Measurements from ENCODE around the gene YWHAH.

The YWHAH gene

DNA sequence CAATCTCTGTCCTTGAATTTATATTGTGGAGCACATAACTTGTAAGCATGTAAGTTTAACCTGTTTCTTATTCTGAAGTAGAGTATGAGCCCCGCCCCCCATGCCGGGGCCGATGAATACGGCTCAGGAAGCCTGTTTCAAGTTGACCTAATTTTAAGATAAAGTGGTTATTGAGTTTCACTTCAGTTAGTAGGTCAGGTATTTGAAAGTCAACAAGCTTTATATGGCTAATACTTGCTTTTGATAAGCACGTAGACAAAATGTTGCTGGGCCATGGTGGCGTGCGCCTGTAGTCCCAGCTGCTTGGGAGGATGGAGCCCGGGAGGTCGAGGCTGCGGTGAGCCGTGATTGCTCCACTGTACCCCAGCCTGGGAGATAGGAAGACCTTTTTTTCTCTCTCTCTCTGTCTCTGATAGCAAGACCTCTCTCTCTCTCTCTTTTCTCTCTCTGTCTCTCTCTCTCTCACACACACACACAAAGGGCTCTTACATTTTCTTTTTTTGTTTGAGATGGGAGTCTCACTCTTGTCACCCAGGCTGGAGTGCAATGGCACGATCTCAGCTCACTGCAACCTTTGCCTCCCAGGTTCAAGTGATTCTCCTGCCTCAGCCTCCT is 14.4 kb downstream of the YWHAH start:
- no peak overlapping the region for H3K4me3 ChIP-seq (ENCODE audit: low read depth, low read length)
- TF ChIP-seq, protein P1, sequence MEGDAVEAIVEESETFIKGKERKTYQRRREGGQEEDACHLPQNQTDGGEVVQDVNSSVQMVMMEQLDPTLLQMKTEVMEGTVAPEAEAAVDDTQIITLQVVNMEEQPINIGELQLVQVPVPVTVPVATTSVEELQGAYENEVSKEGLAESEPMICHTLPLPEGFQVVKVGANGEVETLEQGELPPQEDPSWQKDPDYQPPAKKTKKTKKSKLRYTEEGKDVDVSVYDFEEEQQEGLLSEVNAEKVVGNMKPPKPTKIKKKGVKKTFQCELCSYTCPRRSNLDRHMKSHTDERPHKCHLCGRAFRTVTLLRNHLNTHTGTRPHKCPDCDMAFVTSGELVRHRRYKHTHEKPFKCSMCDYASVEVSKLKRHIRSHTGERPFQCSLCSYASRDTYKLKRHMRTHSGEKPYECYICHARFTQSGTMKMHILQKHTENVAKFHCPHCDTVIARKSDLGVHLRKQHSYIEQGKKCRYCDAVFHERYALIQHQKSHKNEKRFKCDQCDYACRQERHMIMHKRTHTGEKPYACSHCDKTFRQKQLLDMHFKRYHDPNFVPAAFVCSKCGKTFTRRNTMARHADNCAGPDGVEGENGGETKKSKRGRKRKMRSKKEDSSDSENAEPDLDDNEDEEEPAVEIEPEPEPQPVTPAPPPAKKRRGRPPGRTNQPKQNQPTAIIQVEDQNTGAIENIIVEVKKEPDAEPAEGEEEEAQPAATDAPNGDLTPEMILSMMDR (conservative IDR thresholded peaks at IDR 0.05; ENCODE audit: low read depth, low read length): no peak
- DNase-seq (ENCODE audit: low read depth): no peak

DNA sequence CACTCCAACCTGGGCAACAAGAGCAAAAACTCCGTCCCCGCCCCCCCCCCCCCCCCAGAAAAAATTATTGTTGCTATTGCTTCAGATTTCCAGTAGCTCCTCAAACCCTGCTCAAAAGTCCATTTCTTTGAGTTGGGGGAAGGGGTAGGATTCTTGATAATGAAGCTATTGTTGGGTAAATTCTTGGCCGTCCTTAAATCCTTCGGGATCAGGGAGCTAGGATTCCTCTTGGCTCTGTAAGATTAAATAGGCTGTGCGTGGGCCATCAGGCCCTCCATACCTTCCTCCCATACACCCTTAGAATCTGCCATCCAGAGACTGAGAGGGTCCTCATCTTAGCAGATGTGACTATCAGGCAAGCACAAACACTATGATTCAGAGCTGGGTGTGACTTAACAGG is 16.4 kb downstream of the YWHAH start:
- TF ChIP-seq, protein P1 (conservative IDR thresholded peaks at IDR 0.05; ENCODE audit: low read depth, low read length): no peak
- DNase-seq (ENCODE audit: low read depth): no peak
- H3K4me3 ChIP-seq (ENCODE audit: low read depth, low read length): no peak overlapping the region

DNA sequence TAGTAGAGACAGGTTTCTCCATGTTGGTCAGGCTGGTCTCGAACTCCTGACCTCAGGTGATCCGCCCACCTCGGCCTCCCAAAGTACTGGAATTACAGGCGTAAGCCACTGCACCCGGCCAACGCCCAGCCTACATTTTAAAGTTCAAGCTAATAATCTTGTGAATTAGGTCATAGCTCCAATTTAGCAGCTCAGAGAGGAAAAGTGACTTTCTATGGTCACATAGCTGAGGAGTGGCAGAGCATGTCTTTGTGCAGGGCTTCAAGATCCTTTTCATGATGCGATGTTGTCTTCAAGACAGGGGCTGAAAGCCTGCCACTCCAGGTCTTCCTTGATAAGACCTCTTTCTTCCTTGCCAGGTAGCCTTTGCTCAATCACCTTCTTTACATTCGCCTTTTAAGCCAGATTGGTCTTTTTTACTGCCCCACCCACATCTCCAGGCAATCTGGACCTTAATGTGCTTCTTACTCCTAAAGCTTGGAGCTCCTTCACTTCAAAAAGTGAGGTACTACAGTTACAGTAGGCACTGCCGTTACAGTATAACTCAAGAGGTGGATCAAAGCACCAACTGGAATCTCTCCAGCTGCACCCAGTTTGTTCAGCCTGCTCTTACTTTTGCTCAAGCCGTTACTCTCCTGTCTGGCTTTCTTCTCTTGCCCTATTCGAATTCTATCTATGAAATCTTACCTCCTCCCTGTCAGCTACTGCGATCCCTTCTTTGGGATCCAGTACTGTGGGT is 18.2 kb downstream of the YWHAH start:
- TF ChIP-seq, protein P1 (conservative IDR thresholded peaks at IDR 0.05; ENCODE audit: low read depth, low read length): no peak
- H3K4me3 ChIP-seq (ENCODE audit: low read depth, low read length): no peak overlapping the region
- no peak for DNase-seq (ENCODE audit: low read depth)

DNA sequence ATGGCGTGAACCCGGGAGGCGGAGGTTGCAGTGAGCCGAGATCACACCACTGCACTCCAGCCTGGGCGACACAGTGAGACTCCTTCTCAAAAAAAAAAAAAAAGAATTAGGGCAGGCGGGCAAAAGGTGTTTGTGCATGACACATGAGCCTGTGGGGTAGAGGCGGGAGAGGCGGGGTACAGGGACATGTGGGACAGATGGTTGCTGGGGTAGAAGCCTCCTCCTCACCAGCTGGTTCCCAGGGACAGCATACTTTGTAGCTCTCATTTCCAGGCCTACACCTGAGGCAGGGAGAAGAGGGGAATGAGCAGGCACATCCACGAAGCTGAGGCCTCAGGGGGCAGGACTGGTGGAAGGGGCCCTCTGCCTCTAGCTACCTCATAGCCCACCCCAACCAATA is 23.7 kb downstream of the YWHAH start:
- TF ChIP-seq, protein P1 (conservative IDR thresholded peaks at IDR 0.05; ENCODE audit: low read depth, low read length): no peak
- H3K4me3 ChIP-seq (ENCODE audit: low read depth, low read length): no peak overlapping the region

DNA sequence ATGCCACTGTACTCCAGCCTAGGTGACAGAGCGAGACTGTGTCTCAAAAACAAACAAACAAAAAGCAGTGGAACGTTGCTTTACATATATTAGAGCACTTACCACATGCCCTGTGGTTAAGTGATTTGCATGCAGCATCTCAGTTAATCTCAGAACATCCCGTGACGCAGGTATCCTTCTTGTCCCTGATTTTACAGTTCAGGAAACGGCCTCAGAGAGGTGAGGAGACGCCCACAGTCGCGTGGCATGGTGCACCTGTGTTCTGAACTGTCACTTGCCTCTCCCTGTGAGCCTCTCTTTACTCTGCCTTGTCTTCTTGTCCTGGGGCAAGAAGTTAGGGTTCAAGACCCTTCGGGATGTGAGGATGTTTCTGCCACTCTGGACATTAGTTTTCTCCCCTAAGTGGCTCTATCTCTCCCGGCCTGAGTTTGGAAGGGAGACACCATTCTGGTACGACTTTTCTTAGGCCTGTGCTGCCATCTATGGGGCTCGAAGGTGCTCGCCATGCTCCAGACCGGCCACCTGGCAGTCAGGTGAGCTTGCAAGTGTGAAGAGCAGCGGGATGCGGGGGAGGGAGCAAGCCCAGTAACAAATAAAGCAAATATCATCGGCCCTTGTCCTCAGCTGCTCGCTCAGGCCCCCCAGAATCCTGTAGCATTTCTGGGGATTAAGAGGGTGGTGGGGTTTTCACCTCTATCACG is 25.6 kb downstream of the YWHAH start:
- TF ChIP-seq, protein P1 (conservative IDR thresholded peaks at IDR 0.05; ENCODE audit: low read depth, low read length): peak; percentile 81
- peak; percentile 88 for DNase-seq (ENCODE audit: low read depth)
- H3K4me3 ChIP-seq (ENCODE audit: low read depth, low read length): peak overlapping the region; percentile 62

More for the DNA sequence above, 23.7 kb downstream of the YWHAH start:
- DNase-seq (ENCODE audit: low read depth): no peak

DNA sequence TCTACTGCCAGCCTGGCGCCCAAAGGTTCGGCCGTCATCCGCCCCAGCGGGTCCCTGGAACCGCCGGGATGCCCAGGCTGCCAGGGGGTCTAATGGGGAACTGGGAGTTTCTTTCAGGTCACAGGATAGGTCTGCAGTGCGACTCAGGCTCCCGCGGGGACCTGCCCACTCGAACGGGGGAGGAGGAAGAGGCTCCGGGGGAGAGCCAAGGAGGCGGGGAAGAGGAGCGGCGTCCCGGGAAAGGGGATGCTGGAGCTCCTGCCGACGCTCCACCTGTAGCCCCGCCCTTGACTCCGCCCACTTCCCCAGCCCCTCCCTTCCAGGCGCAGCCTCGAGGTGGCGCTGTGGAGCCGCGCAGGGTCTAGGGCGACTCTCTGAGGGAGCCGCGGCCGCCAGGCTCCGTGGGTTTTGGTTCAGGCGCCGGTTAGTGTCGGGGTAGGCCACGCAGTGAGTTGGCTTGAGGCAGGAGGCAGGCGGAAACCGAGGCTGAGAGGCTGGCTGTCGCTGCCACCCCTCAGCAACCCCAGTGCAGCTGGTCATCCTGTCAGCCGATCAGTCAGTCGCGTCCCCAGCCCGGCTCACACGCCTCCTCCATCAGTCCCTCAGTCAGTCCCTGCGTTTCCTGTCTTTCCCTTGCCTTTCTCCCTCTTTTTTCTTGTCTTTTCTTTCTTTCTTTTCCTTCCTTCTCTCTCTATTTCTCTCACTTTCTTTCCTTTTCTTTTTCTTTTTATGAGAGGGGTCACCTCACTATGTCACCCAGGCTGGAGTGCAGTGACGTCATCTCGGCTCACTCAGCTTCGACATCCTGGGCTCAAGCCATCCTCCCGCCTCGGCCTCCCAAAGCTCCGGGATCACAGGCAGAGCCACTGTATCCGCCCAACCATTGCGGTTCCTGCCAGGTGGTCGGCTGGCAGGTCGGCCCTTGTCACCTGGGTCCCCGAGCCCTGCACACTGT is 26.4 kb downstream of the YWHAH start:
- DNase-seq (ENCODE audit: low read depth): peak; percentile 70
- H3K4me3 ChIP-seq (ENCODE audit: low read depth, low read length): peak overlapping the region; percentile 62
- TF ChIP-seq, protein P1 (conservative IDR thresholded peaks at IDR 0.05; ENCODE audit: low read depth, low read length): peak; percentile 94

Data from choroid plexus epithelial cell (primary cell).